Liver (tissue), 9 donors: ENCODE results near the gene MIB2. TPM values are rescaled to one million over a fixed set of nuclear protein-coding genes. Genes with fewer than 3 reads are reported as not detected.

Source experiments
- DNase-seq: peaks from one replicate; pipeline ENCODE4 v3.0.0-alpha.2; 2017; ENCODE audit warnings: low spot score
- H3K27ac ChIP-seq, 2 donors: one replicate each; pipeline ENCODE4 v1.7.0; 2013; ENCODE audit warnings: inconsistent platforms in 2 of 2, low read length in 2 of 2, control low read depth in 1 of 2, low read depth in 1 of 2, mild to moderate bottlenecking in 1 of 2
- H3K27me3 ChIP-seq, 4 donors: one replicate each; pipeline versions ENCODE4 v1.6.1 to v1.7.0; 2013; ENCODE audit warnings: low read length in 3 of 4, inconsistent platforms in 1 of 4, mild to moderate bottlenecking in 1 of 4, moderate library complexity in 1 of 4; ENCODE audit not compliant: control insufficient read depth in 4 of 4, insufficient read depth in 4 of 4
- H3K36me3 ChIP-seq, 4 donors: one replicate each; pipeline versions ENCODE4 v1.6.1 to v1.7.0; 2013; ENCODE audit warnings: low read length in 3 of 4, mild to moderate bottlenecking in 3 of 4, low read depth in 1 of 4, moderate library complexity in 1 of 4; ENCODE audit not compliant: control insufficient read depth in 4 of 4, insufficient read depth in 3 of 4
- H3K4me1 ChIP-seq, 4 donors: one replicate each; pipeline versions ENCODE4 v1.6.1 to v1.7.0; 2013; ENCODE audit warnings: low read length in 3 of 4, mild to moderate bottlenecking in 3 of 4, moderate library complexity in 1 of 4; ENCODE audit not compliant: control insufficient read depth in 4 of 4, insufficient read depth in 4 of 4
- H3K4me3 ChIP-seq, 3 donors: one replicate each; pipeline versions ENCODE4 v1.6.1 to v1.7.0; 2013; ENCODE audit warnings: low read length in 3 of 3, control low read depth in 1 of 3, low read depth in 1 of 3, mild to moderate bottlenecking in 1 of 3
- H3K9ac ChIP-seq, 2 donors: one replicate each; pipeline ENCODE4 v1.7.0; 2013; ENCODE audit warnings: low read length in 2 of 2, mild to moderate bottlenecking in 2 of 2, moderate library complexity in 2 of 2, control low read depth in 1 of 2, low read depth in 1 of 2
- H3K9me3 ChIP-seq, 4 donors: one replicate each; pipeline versions ENCODE4 v1.6.1 to v1.7.0; 2013; ENCODE audit warnings: low read length in 3 of 4; ENCODE audit not compliant: control insufficient read depth in 4 of 4
- ATF3 ChIP-seq: IDR thresholded peaks from 2 replicates; pipeline ENCODE4 v1.6.1; 2016; ENCODE audit warnings: antibody characterized with exemption
- CTCF ChIP-seq: fragments of 150-350 bp; IDR thresholded peaks from 2 replicates; pipeline ENCODE4 v1.5.1; 2017; ENCODE audit warnings: improper control_type of control experiment, low read depth, low read length; ENCODE audit not compliant: missing input control
- EGR1 ChIP-seq, 2 donors: IDR thresholded peaks; 2 replicates each; pipeline ENCODE4 v1.6.1; 2016 to 2018; ENCODE audit warnings: antibody characterized with exemption in 2 of 2, low read depth in 2 of 2
- FOXA1 ChIP-seq: IDR thresholded peaks from 2 replicates; pipeline ENCODE4 v1.6.1; 2016; ENCODE audit warnings: antibody characterized with exemption
- FOXA2 ChIP-seq: IDR thresholded peaks from 2 replicates; pipeline ENCODE4 v1.6.1; 2016; ENCODE audit warnings: antibody characterized with exemption
- GABPA ChIP-seq, 2 donors: IDR thresholded peaks in 1 of 2; conservative IDR thresholded peaks in 1 of 2; 2 replicates each; pipeline ENCODE4 v1.6.1; 2016; ENCODE audit warnings: antibody characterized with exemption in 2 of 2, mild to moderate bottlenecking in 1 of 2, moderate library complexity in 1 of 2
- HNF4A ChIP-seq, 2 donors: conservative IDR thresholded peaks; 2 replicates each; pipeline ENCODE4 v1.6.1; 2016; ENCODE audit warnings: antibody characterized with exemption in 2 of 2, mild to moderate bottlenecking in 2 of 2
- HNF4G ChIP-seq: IDR thresholded peaks from 2 replicates; pipeline ENCODE4 v1.6.1; 2016; ENCODE audit warnings: antibody characterized with exemption
- JUND ChIP-seq, 2 donors: IDR thresholded peaks; 2 replicates each; pipeline ENCODE4 v1.6.1; 2016; ENCODE audit warnings: antibody characterized with exemption in 2 of 2
- MAX ChIP-seq: IDR thresholded peaks from 2 replicates; pipeline ENCODE4 v1.6.1; 2016; ENCODE audit warnings: antibody characterized with exemption
- NR2F2 ChIP-seq: IDR thresholded peaks from 2 replicates; pipeline ENCODE4 v1.6.1; 2016; ENCODE audit warnings: antibody characterized with exemption
- RAD21 ChIP-seq, 2 donors: IDR thresholded peaks; 2 replicates each; pipeline ENCODE4 v1.6.1; 2016; ENCODE audit warnings: antibody characterized with exemption in 2 of 2, mild to moderate bottlenecking in 2 of 2
- REST ChIP-seq: IDR thresholded peaks from 2 replicates; pipeline ENCODE4 v1.6.1; 2016; ENCODE audit warnings: antibody characterized with exemption, mild to moderate bottlenecking
- RXRA ChIP-seq, 2 donors: IDR thresholded peaks; 2 replicates each; pipeline ENCODE4 v1.6.1; 2017 to 2018; ENCODE audit warnings: antibody characterized with exemption in 2 of 2, mild to moderate bottlenecking in 1 of 2
- SP1 ChIP-seq: IDR thresholded peaks from 2 replicates; pipeline ENCODE4 v1.6.1; 2018; ENCODE audit warnings: antibody characterized with exemption, mild to moderate bottlenecking
- TAF1 ChIP-seq: conservative IDR thresholded peaks from 2 replicates; pipeline ENCODE4 v1.6.1; 2016; ENCODE audit warnings: antibody characterized with exemption, mild to moderate bottlenecking
- YY1 ChIP-seq: IDR thresholded peaks from 2 replicates; pipeline ENCODE4 v1.6.1; 2016; ENCODE audit warnings: antibody characterized with exemption, mild to moderate bottlenecking
- ZBTB33 ChIP-seq: IDR thresholded peaks from 2 replicates; pipeline ENCODE4 v1.6.1; 2016; ENCODE audit warnings: antibody characterized with exemption
- WGBS: extraction: QIAGEN DNeasy Blood & Tissue Kit; methylation state at CpG from one replicate; pipeline ENCODE4 v1.1.7; 2013; 5-methylcytosine and 5-hydroxymethylcytosine counted together
- polyA plus RNA-seq, 2 donors: library from polyadenylated mRNA; stranded (reverse) in 1 of 2; unstranded in 1 of 2; fragments of 200-250 nt in 1 of 2; fragments of >200 nt in 1 of 2; fragmentation: Nextera tagmentation in 1 of 2; extraction: Ambion mirVana in 1 of 2; gene quantifications; one replicate each; pipeline versions ENCODE4 v1.2.1 to v1.2.3, GENCODE V29; 2013 to 2015
- total RNA-seq, 2 donors: library from RNA; depleted of rRNA; stranded (reverse); fragments of >200 nt; gene quantifications; one replicate each; pipeline ENCODE4 v1.2.3, GENCODE V29; 2014
- donor health status: healthy.
- donor health status: healthy.
- donor health status: healthy.
- donor health status: healthy.
- donor health status: healthy.

Gene MIB2
- total and polyA plus RNA-seq, 4 donors: 9.8 to 33.0 (median 19.2) TPM

- TF ChIP-seq ZBTB33: no peak
- no peak for TF ChIP-seq ATF3
- no peak for TF ChIP-seq RXRA (IDR thresholded peaks at IDR 0.05)
- TF ChIP-seq JUND (IDR thresholded peaks at IDR 0.05): no peak
- no peak for TF ChIP-seq RAD21 (IDR thresholded peaks at IDR 0.05)
- TF ChIP-seq SP1: no peak
Measured at GRCh38 chr1:1603671-1604373, 11.5 kb upstream of the MIB2 start (continued).

- H3K4me3 ChIP-seq: no peak overlapping the region
- no peak overlapping the region for H3K9ac ChIP-seq
- TF ChIP-seq RAD21 (IDR thresholded peaks at IDR 0.05) (no peak), NR2F2 (no peak), ATF3 (no peak), GABPA (IDR thresholded peaks at IDR 0.05 in 1 of 2, conservative IDR thresholded peaks at IDR 0.05 in 1 of 2) (no peak), MAX (no peak), JUND (IDR thresholded peaks at IDR 0.05) (no peak), HNF4G (no peak), HNF4A (conservative IDR thresholded peaks at IDR 0.05) (no peak), CTCF (no peak), YY1 (no peak), TAF1 (no peak), FOXA2 (no peak), EGR1 (IDR thresholded peaks at IDR 0.05; ENCODE audit: low read depth in 2 of 2) (no peak), ZBTB33 (no peak), RXRA (IDR thresholded peaks at IDR 0.05) (no peak), REST (no peak), FOXA1 (no peak), SP1 (no peak)
- no peaks in the 10 kb centered on the region for H3K36me3 ChIP-seq
- peaks cover 2 to 10% (median 7%) of the 10 kb centered on the region in 4 donors for H3K4me1 ChIP-seq
- DNase-seq: no peak
- WGBS: 82% methylated on average over 15 of the region's 15 CpGs
- no peaks in the 10 kb centered on the region for H3K9me3 ChIP-seq
- H3K27ac ChIP-seq: no peak overlapping the region
- H3K27me3 ChIP-seq: peaks cover 0 to 4% (median 0%) of the 10 kb centered on the region in 4 donors
Measured at GRCh38 chr1:1604374-1605033, 10.8 kb upstream of the MIB2 start.
